GM10266 (cell line): ENCODE results near the gene ICAM3.

ENCODE experiments used
- DNase-seq: peaks from one replicate; pipeline ENCODE4 v3.0.0; 2012; ENCODE audit errors: extremely low spot score
- CTCF ChIP-seq: IDR thresholded peaks from 2 replicates; pipeline ENCODE4 v1.5.1; 2012; ENCODE audit warnings: mild to moderate bottlenecking, low read depth; ENCODE audit not compliant: control insufficient read depth, insufficient read depth; ENCODE audit errors: missing control alignments

Gene ICAM3

GRCh38 chr19:10362259-10362658 lies 22.8 kb upstream of the ICAM3 start:
- TF ChIP-seq CTCF: no peak
- DNase-seq: no peak

- no peak for DNase-seq
- no peak for TF ChIP-seq CTCF
These were observed 22.2 kb upstream of the ICAM3 start for GRCh38 chr19:10361569-10362011.

GRCh38 chr19:10356431-10356830 lies 17.0 kb upstream of the ICAM3 start:
- DNase-seq: no peak
- TF ChIP-seq CTCF: no peak

GRCh38 chr19:10353793-10354391 lies 14.5 kb upstream of the ICAM3 start:
- TF ChIP-seq CTCF: no peak
- DNase-seq: no peak

GRCh38 chr19:10352764-10353671 lies 13.6 kb upstream of the ICAM3 start:
- TF ChIP-seq CTCF: no peak
- no peak for DNase-seq

- no peak for DNase-seq
These were observed 7.1 kb upstream of the ICAM3 start for GRCh38 chr19:10346509-10346908.

More at GRCh38 chr19:10346509-10346908, 7.1 kb upstream of the ICAM3 start:
- TF ChIP-seq CTCF: no peak
